HepG2 (cell line): ENCODE results near the gene ARHGAP10. TPM values are rescaled to one million over a fixed set of nuclear protein-coding genes. Genes with fewer than 3 reads are reported as not detected.

Source experiments
- ATAC-seq: fragments of 200-7000 bp; cut with Tn5 transposase; 3 replicates; pipeline ENCODE4 v1.9.1; 2020; ENCODE audit warnings: mild to moderate bottlenecking, moderate library complexity
- BruUV-seq: library from RNA; stranded (reverse); fragments of 400-500 nt; replicated peaks from 2 replicates; lab custom pipeline; 2021; lab: Mats Ljungman, UMichigan
- CTCF ChIA-PET: fragments of 300-600 bp; formaldehyde crosslinking; extraction: SDS; loops from one replicate; lab custom pipeline; 2021; ENCODE audit warnings: low total read pairs, inconsistent platforms, low intra/inter-chr PET ratio; lab: Yijun Ruan, JAX
- POLR2A ChIA-PET: fragments of 350-600 bp; sonication (Branson Sonifier 250); formaldehyde crosslinking; loops from one replicate; lab custom pipeline; 2020; ENCODE audit warnings: antibody characterized with exemption, inconsistent platforms; lab: Yijun Ruan, JAX
- DNase-seq: peaks from one replicate; pipeline ENCODE4 v3.0.0-alpha.2; 2015; ENCODE audit warnings: low spot score
- FAIRE-seq: peaks from 3 replicates; lab custom pipeline; 2011; peaks lifted over from hg19 to GRCh38; lab: Jason Lieb, UNC
- H2AFZ ChIP-seq: one replicate; pipeline ENCODE4 v1.6.1; 2011; ENCODE audit warnings: low read length, inconsistent platforms
- H3K27ac ChIP-seq: fragments of 300-600 bp; 3 replicates; pipeline ENCODE4 v1.8.0; 2011; ENCODE audit warnings: mixed run types, mild to moderate bottlenecking, mixed read lengths, low read length, inconsistent platforms; ENCODE audit not compliant: insufficient read depth; ENCODE audit errors: extremely low read length
- H3K27me3 ChIP-seq, 2 experiments: fragments of 200-600 bp in 1 of 2; 2 replicates in 1 of 2; 3 replicates in 1 of 2; pipeline versions ENCODE4 v1.6.0 to v1.8.0; 2011; ENCODE audit warnings: low read length in 2 of 2, mild to moderate bottlenecking in 2 of 2, moderate library complexity in 2 of 2, inconsistent platforms in 1 of 2; ENCODE audit not compliant: insufficient read depth in 2 of 2, control insufficient read depth in 1 of 2
- H3K36me3 ChIP-seq, 2 experiments: fragments of 200-600 bp in 1 of 2; replicated peaks in 1 of 2; 2 replicates in 1 of 2; 3 replicates in 1 of 2; pipeline versions ENCODE4 v1.5.1 to v1.8.0; 2011; ENCODE audit warnings: low read length in 2 of 2, inconsistent platforms in 1 of 2; ENCODE audit not compliant: insufficient read depth in 2 of 2, control insufficient read depth in 1 of 2
- H3K4me1 ChIP-seq: 2 replicates; pipeline ENCODE4 v1.5.1; 2012; ENCODE audit warnings: low read length, inconsistent platforms; ENCODE audit not compliant: insufficient read depth
- H3K4me2 ChIP-seq: 2 replicates; pipeline ENCODE4 v1.6.0; 2011; ENCODE audit warnings: low read depth, low read length, inconsistent platforms
- H3K4me3 ChIP-seq, 3 experiments: fragments of 200-600 bp in 1 of 3; sonication (generic), shearing (Covaris generic) in 1 of 3; replicated peaks in 1 of 3; 2 replicates each; pipeline ENCODE4 v1.5.1; 2011 to 2016; ENCODE audit warnings: low read length in 3 of 3, inconsistent platforms in 2 of 3, low read depth in 2 of 3, mild to moderate bottlenecking in 2 of 3, control low read depth in 1 of 3, mixed read lengths in 1 of 3; ENCODE audit not compliant: insufficient read depth in 1 of 3
- H3K79me2 ChIP-seq: one replicate; pipeline ENCODE4 v1.6.1; 2011; ENCODE audit warnings: low read length, inconsistent platforms; ENCODE audit not compliant: insufficient read depth
- H3K9ac ChIP-seq: 2 replicates; pipeline ENCODE4 v1.6.0; 2011; ENCODE audit warnings: mild to moderate bottlenecking, low read depth, low read length, inconsistent platforms; ENCODE audit not compliant: insufficient read depth
- H3K9me3 ChIP-seq: 2 replicates; pipeline ENCODE4 v1.5.1; 2012; ENCODE audit warnings: mild to moderate bottlenecking, low read length
- H4K20me1 ChIP-seq: 2 replicates; pipeline ENCODE4 v1.6.0; 2011; ENCODE audit warnings: inconsistent platforms, mild to moderate bottlenecking, low read length, moderate library complexity; ENCODE audit not compliant: insufficient read depth
- KMT2B ChIP-seq: IDR thresholded peaks from 2 replicates; pipeline ENCODE4 v1.6.1; 2016; ENCODE audit warnings: missing genetic modification reagents, missing compliant biosample characterization
- SP4 ChIP-seq: sonication (generic); formaldehyde crosslinking; IDR thresholded peaks from 2 replicates; pipeline ENCODE4 v1.8.1; 2023; ENCODE audit warnings: mild to moderate bottlenecking, missing genetic modification reagents
- SRSF1 ChIP-seq: fragments of 200-400 bp; formaldehyde crosslinking; optimal IDR thresholded peaks from 2 replicates; pipeline ENCODE3; 2017; ENCODE audit warnings: mild to moderate bottlenecking, low read depth, low read length, moderate library complexity
- SRY ChIP-seq: sonication (generic); formaldehyde crosslinking; IDR thresholded peaks from 2 replicates; pipeline ENCODE4 v1.8.0; 2022; ENCODE audit warnings: mild to moderate bottlenecking, missing genetic modification reagents
- TRIM24 ChIP-seq: sonication (generic); formaldehyde crosslinking; IDR thresholded peaks from 2 replicates; pipeline ENCODE4 v1.8.0; 2022; ENCODE audit warnings: mild to moderate bottlenecking, missing genetic modification reagents
- XRCC5 ChIP-seq: fragments of 200-400 bp; formaldehyde crosslinking; optimal IDR thresholded peaks from 2 replicates; pipeline ENCODE3; 2017; ENCODE audit warnings: mild to moderate bottlenecking, low read length
- ZFYVE20 ChIP-seq: sonication (generic); formaldehyde crosslinking; IDR thresholded peaks from 2 replicates; pipeline ENCODE4 v1.8.0; 2023; ENCODE audit warnings: low read depth, mild to moderate bottlenecking, moderate library complexity, missing genetic modification reagents, borderline replicate concordance
- ZNF205 ChIP-seq: IDR thresholded peaks from 2 replicates; pipeline ENCODE4 v1.6.1; 2018; ENCODE audit warnings: missing biosample characterization, missing genetic modification reagents
- WGBS: methylation state at CpG from one replicate; pipeline ENCODE4 v1.1.6; 2017; ENCODE audit warnings: low lambda C conversion rate; 5-methylcytosine and 5-hydroxymethylcytosine counted together
- in situ Hi-C: cut with HindIII; loops from 2 replicates; pipeline ENCODE4 v1.10.0; 2017; ENCODE audit warnings: low pct_unique_long_range_greater_than_20kb; ENCODE audit not compliant: extremely low pct_ligation_motif_present
- intact Hi-C: fragments of 100-400 bp; cut with micrococcal nuclease; formaldehyde crosslinking; loops from one replicate; pipeline ENCODE4 v1.10.0; 2022; ENCODE audit not compliant: unreplicated experiment
- polyA plus RNA-seq, 8 experiments: library from polyadenylated mRNA; depleted of rRNA in 3 of 8; stranded (reverse) in 7 of 8; unstranded in 1 of 8; fragments of >200 nt; fragmentation: Illumina TruSeq in 4 of 8; extraction: Trizol in 4 of 8; gene quantifications; 2 replicates each; pipeline versions ENCODE4 v1.2.1 to v1.2.3, GENCODE V29; 2011 to 2016; ENCODE audit warnings: low read depth in 4 of 8, missing spikeins in 1 of 8, mixed read lengths in 1 of 8; ENCODE audit not compliant: insufficient read depth in 1 of 8
- total RNA-seq, 5 experiments: library from RNA; depleted of rRNA; stranded (reverse); fragments of >200 nt; fragmentation: Illumina TruSeq; extraction: Trizol; gene quantifications; 2 replicates each; pipeline ENCODE4 v1.2.3, GENCODE V29; 2016; ENCODE audit warnings: low read depth in 1 of 5
- TF ChIP-seq, protein P1 (sequence below): sonication (generic); formaldehyde crosslinking; IDR thresholded peaks from 2 replicates; pipeline ENCODE4 v1.4.0; 2020; ENCODE audit warnings: mild to moderate bottlenecking, missing genetic modification reagents
- TF ChIP-seq, protein P2 (sequence below): sonication (generic); formaldehyde crosslinking; IDR thresholded peaks from 2 replicates; pipeline ENCODE4 v1.5.0; 2020; ENCODE audit warnings: mild to moderate bottlenecking, missing genetic modification reagents, borderline replicate concordance

The ARHGAP10 gene
- total and polyA plus RNA-seq, 2 of the 13 experiments (the other 11 are each of a cell fraction or from before 2014, with no cell fraction given) = 0.45 to 1.6 TPM

DNA sequence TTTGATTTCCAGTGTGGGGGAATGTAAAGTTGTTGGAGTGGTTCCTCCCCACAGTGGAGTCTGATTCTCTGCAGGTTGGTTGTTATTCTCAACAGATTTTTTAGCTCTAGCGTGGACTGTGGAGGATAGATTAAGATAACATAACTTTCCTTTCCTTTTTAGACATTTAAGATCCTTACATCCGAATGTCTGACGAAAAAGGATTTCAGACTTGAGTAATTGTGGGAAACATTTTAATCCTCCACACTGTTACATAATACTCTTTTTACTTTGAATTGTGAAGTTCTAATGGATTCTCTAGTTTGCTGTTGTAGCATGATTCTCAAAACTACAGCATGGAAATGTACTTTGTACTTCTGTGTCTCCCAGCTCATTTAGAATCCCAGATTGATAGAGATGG is 107.8 kb downstream of the ARHGAP10 start (continued):
- TF ChIP-seq ZFYVE20 = no peak
- no peak for TF ChIP-seq SP4
- no peak for TF ChIP-seq XRCC5
- no peak for TF ChIP-seq TRIM24
- TF ChIP-seq SRY (CRISPR knock-in tag) = no peak
- TF ChIP-seq, protein P1, sequence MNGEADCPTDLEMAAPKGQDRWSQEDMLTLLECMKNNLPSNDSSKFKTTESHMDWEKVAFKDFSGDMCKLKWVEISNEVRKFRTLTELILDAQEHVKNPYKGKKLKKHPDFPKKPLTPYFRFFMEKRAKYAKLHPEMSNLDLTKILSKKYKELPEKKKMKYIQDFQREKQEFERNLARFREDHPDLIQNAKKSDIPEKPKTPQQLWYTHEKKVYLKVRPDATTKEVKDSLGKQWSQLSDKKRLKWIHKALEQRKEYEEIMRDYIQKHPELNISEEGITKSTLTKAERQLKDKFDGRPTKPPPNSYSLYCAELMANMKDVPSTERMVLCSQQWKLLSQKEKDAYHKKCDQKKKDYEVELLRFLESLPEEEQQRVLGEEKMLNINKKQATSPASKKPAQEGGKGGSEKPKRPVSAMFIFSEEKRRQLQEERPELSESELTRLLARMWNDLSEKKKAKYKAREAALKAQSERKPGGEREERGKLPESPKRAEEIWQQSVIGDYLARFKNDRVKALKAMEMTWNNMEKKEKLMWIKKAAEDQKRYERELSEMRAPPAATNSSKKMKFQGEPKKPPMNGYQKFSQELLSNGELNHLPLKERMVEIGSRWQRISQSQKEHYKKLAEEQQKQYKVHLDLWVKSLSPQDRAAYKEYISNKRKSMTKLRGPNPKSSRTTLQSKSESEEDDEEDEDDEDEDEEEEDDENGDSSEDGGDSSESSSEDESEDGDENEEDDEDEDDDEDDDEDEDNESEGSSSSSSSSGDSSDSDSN (CRISPR knock-in tag) = no peak

DNA sequence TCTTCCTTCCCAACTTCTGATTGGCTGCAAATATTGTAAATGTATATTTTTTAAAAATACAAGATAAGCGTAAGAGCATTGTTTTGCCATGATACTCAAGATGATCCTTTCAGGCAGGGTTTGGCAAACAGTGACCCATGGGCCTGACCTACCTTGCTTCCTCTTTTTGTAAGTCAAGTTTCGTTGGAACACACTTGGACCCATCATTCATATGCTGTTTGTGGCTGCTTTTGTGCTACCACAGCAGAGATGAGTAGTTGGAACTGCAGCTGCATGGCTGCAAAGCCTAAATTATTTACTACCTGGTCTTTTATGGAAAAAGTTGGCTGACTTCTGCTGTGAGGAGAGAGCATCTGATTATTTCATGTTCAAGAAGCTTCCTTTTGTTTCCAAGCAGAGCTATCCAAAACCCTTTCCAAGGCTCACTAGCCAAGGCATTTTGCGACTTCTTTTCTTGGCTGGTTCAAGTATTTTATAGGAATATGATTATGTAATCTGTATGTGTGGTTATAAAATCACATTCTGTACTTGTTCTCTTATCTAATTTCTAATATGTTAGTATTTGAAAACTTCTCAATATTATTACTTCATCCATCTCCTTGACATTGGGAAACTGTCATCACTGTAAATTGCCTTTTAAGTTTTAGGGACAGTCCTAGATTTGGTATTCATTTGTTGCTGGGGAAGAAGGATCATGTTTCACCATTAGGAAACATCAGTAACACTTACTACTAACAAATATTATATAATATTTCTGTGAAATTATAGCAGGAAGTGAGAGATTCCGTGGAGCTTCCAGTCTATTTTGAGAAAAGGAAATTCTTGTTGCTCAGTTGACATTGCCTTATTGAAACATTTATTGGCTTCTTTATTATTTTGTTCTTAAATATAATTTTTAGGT is 109.2 kb downstream of the ARHGAP10 start:
- CTCF ChIA-PET = no interaction called here
- POLR2A ChIA-PET = no interaction called here
- Histone ChIP-seq H3K4me1 (no peaks in the 10 kb centered on the region), H3K4me2 (no peak overlapping the region), H3K36me3 (no peaks in the 10 kb centered on the region), H3K9ac (no peak overlapping the region), H3K27ac (no peak overlapping the region), H3K79me2 (no peaks in the 10 kb centered on the region), H3K4me3 (no peak overlapping the region), H2AFZ (no peak overlapping the region), H3K27me3 (no peaks in the 10 kb centered on the region), H3K9me3 (no peaks in the 10 kb centered on the region), H4K20me1 (no peaks in the 10 kb centered on the region)
- no TSS peak for BruUV-seq
- TF ChIP-seq ZNF205 (CRISPR knock-in tag) (no peak), SRSF1 (no peak), KMT2B (CRISPR knock-in tag) (no peak)
- TF ChIP-seq, protein P2, sequence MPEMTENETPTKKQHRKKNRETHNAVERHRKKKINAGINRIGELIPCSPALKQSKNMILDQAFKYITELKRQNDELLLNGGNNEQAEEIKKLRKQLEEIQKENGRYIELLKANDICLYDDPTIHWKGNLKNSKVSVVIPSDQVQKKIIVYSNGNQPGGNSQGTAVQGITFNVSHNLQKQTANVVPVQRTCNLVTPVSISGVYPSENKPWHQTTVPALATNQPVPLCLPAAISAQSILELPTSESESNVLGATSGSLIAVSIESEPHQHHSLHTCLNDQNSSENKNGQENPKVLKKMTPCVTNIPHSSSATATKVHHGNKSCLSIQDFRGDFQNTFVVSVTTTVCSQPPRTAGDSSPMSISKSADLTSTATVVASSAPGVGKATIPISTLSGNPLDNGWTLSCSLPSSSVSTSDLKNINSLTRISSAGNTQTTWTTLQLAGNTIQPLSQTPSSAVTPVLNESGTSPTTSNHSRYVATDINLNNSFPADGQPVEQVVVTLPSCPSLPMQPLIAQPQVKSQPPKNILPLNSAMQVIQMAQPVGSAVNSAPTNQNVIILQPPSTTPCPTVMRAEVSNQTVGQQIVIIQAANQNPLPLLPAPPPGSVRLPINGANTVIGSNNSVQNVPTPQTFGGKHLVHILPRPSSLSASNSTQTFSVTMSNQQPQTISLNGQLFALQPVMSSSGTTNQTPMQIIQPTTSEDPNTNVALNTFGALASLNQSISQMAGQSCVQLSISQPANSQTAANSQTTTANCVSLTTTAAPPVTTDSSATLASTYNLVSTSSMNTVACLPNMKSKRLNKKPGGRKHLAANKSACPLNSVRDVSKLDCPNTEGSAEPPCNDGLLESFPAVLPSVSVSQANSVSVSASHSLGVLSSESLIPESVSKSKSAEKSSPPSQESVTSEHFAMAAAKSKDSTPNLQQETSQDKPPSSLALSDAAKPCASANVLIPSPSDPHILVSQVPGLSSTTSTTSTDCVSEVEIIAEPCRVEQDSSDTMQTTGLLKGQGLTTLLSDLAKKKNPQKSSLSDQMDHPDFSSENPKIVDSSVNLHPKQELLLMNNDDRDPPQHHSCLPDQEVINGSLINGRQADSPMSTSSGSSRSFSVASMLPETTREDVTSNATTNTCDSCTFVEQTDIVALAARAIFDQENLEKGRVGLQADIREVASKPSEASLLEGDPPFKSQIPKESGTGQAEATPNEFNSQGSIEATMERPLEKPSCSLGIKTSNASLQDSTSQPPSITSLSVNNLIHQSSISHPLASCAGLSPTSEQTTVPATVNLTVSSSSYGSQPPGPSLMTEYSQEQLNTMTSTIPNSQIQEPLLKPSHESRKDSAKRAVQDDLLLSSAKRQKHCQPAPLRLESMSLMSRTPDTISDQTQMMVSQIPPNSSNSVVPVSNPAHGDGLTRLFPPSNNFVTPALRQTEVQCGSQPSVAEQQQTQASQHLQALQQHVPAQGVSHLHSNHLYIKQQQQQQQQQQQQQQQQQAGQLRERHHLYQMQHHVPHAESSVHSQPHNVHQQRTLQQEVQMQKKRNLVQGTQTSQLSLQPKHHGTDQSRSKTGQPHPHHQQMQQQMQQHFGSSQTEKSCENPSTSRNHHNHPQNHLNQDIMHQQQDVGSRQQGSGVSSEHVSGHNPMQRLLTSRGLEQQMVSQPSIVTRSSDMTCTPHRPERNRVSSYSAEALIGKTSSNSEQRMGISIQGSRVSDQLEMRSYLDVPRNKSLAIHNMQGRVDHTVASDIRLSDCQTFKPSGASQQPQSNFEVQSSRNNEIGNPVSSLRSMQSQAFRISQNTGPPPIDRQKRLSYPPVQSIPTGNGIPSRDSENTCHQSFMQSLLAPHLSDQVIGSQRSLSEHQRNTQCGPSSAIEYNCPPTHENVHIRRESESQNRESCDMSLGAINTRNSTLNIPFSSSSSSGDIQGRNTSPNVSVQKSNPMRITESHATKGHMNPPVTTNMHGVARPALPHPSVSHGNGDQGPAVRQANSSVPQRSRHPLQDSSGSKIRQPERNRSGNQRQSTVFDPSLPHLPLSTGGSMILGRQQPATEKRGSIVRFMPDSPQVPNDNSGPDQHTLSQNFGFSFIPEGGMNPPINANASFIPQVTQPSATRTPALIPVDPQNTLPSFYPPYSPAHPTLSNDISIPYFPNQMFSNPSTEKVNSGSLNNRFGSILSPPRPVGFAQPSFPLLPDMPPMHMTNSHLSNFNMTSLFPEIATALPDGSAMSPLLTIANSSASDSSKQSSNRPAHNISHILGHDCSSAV (CRISPR knock-in tag) = no peak
- in situ Hi-C loops = no loop called here
- ATAC-seq (no peak), FAIRE-seq (no peak), DNase-seq (no peak)
- 56% methylated on average over 4 of the region's 4 CpGs for WGBS
- intact Hi-C loops = no loop called here
